SK-N-SH (cell line): ENCODE measurements around the gene CFAP97D1. TPM values are rescaled to one million over a fixed set of nuclear protein-coding genes. Genes with fewer than 3 reads are reported as not detected.

Source experiments
- CTCF ChIA-PET: fragments of 300-600, 350-600 bp; formaldehyde crosslinking; extraction: SDS; loops from one replicate; lab custom pipeline; 2021; lab: Yijun Ruan, JAX
- POLR2A ChIA-PET: fragments of 350-600 bp; sonication (Branson Sonifier 250); formaldehyde crosslinking; extraction: SDS; loops from one replicate; lab custom pipeline; 2020; ENCODE audit warnings: antibody characterized with exemption, inconsistent platforms; lab: Yijun Ruan, JAX
- DNase-seq: peaks from one replicate; pipeline ENCODE4 v3.0.0; 2012
- H2AFZ ChIP-seq: fragments of 200-600 bp; sonication (generic); 2 replicates; pipeline ENCODE4 v1.8.1; 2016; ENCODE audit warnings: antibody characterized with exemption, mild to moderate bottlenecking, low read depth
- H3F3A ChIP-seq: fragments of 200-600 bp; sonication (generic); replicated peaks from 2 replicates; pipeline ENCODE3; 2016; ENCODE audit warnings: antibody characterized with exemption, mild to moderate bottlenecking; ENCODE audit not compliant: insufficient read depth
- H3K27ac ChIP-seq, 2 experiments: fragments of 200-500 bp in 1 of 2; fragments of 200-600 bp in 1 of 2; sonication (Bioruptor generic) in 1 of 2; sonication (generic), shearing (Covaris generic) in 1 of 2; 2 replicates each; pipeline versions ENCODE4 v1.5.1 to v1.6.1; 2014 to 2016; ENCODE audit warnings: low read depth in 2 of 2, inconsistent platforms in 1 of 2, low read length in 1 of 2, mild to moderate bottlenecking in 1 of 2, mixed read lengths in 1 of 2
- H3K27me3 ChIP-seq: fragments of 200-600 bp; sonication (generic), shearing (Covaris generic); 2 replicates; pipeline ENCODE4 v1.6.1; 2016; ENCODE audit warnings: mixed run types; ENCODE audit not compliant: insufficient read depth
- H3K36me3 ChIP-seq, 2 experiments: fragments of 200-500 bp in 1 of 2; fragments of 200-600 bp in 1 of 2; sonication (Bioruptor generic) in 1 of 2; sonication (generic) in 1 of 2; replicated peaks in 1 of 2; 2 replicates each; pipeline versions ENCODE3 to v1.5.1; 2014 to 2016; ENCODE audit warnings: low read length in 1 of 2, mild to moderate bottlenecking in 1 of 2; ENCODE audit not compliant: insufficient read depth in 2 of 2, control insufficient read depth in 1 of 2
- H3K4me1 ChIP-seq, 2 experiments: fragments of 200-500 bp in 1 of 2; fragments of 200-600 bp in 1 of 2; sonication (Bioruptor generic) in 1 of 2; sonication (generic), shearing (Covaris generic) in 1 of 2; 2 replicates each; pipeline versions ENCODE4 v1.5.1 to v1.6.1; 2014 to 2016; ENCODE audit warnings: low read depth in 1 of 2, low read length in 1 of 2, mixed run types in 1 of 2; ENCODE audit not compliant: insufficient read depth in 2 of 2, control insufficient read depth in 1 of 2
- H3K4me2 ChIP-seq: fragments of 200-600 bp; sonication (generic), shearing (Covaris generic); 2 replicates; pipeline ENCODE4 v1.6.1; 2017; ENCODE audit warnings: mixed run types
- H3K4me3 ChIP-seq, 2 experiments: fragments of 200-500 bp in 1 of 2; fragments of 200-600 bp in 1 of 2; sonication (Bioruptor generic) in 1 of 2; sonication (generic), shearing (Covaris generic) in 1 of 2; 2 replicates each; pipeline versions ENCODE4 v1.5.1 to v1.8.1; 2014 to 2016; ENCODE audit warnings: low read depth in 2 of 2, inconsistent platforms in 1 of 2, low read length in 1 of 2, mild to moderate bottlenecking in 1 of 2, mixed read lengths in 1 of 2, moderate library complexity in 1 of 2
- H3K79me2 ChIP-seq: fragments of 200-600 bp; sonication (generic); 2 replicates; pipeline ENCODE4 v1.8.1; 2017; ENCODE audit warnings: mild to moderate bottlenecking; ENCODE audit not compliant: insufficient read depth
- H3K9ac ChIP-seq: fragments of 200-600 bp; sonication (generic); 2 replicates; pipeline ENCODE4 v1.6.1; 2017; ENCODE audit warnings: mixed run types
- H3K9me2 ChIP-seq: fragments of 200-600 bp; sonication (generic); 2 replicates; pipeline ENCODE4 v1.6.1; 2017; ENCODE audit warnings: mixed run types
- H3K9me3 ChIP-seq: fragments of 200-600 bp; sonication (generic); 2 replicates; pipeline ENCODE4 v1.6.1; 2017; ENCODE audit warnings: mixed run types, mild to moderate bottlenecking, moderate library complexity
- H4K20me1 ChIP-seq: fragments of 200-600 bp; sonication (generic); 2 replicates; pipeline ENCODE4 v1.6.1; 2017; ENCODE audit warnings: mild to moderate bottlenecking, mixed run types; ENCODE audit not compliant: insufficient read depth
- GABPA ChIP-seq: IDR thresholded peaks from 2 replicates; pipeline ENCODE4 v1.4.0; 2012; ENCODE audit warnings: low read depth, mild to moderate bottlenecking
- GATA2 ChIP-seq: sonication (generic); formaldehyde crosslinking; IDR thresholded peaks from 2 replicates; pipeline ENCODE4 v1.5.0; 2020; ENCODE audit warnings: mild to moderate bottlenecking, missing genetic modification reagents
- MXI1 ChIP-seq: IDR thresholded peaks from 2 replicates; pipeline ENCODE4 v1.6.1; 2012; ENCODE audit warnings: mild to moderate bottlenecking, low read depth, low read length, improper control_type of control experiment
- NFIC ChIP-seq: IDR thresholded peaks from 2 replicates; pipeline ENCODE4 v1.4.0; 2012; ENCODE audit warnings: borderline replicate concordance
- PBX3 ChIP-seq: IDR thresholded peaks from 2 replicates; pipeline ENCODE4; 2012
- RFX5 ChIP-seq: IDR thresholded peaks from 2 replicates; pipeline ENCODE4 v1.6.1; 2012; ENCODE audit warnings: mild to moderate bottlenecking, improper control_type of control experiment, low read length
- TEAD4 ChIP-seq: IDR thresholded peaks from 2 replicates; pipeline ENCODE4 v1.4.0; 2012; ENCODE audit warnings: mild to moderate bottlenecking, borderline replicate concordance; ENCODE audit not compliant: insufficient read depth
- WGBS: methylation state at CpG from one replicate; pipeline ENCODE4 v1.1.6; 2017; ENCODE audit warnings: low lambda C conversion rate; 5-methylcytosine and 5-hydroxymethylcytosine counted together
- polyA plus RNA-seq, 3 experiments: library from polyadenylated mRNA; depleted of rRNA; stranded (reverse); fragments of >200 nt; gene quantifications; 2 replicates each; pipeline ENCODE4 v1.2.3, GENCODE V29; 2012
- TF ChIP-seq, protein P1 (sequence below): IDR thresholded peaks from 2 replicates; pipeline ENCODE4 v1.4.0; 2012; ENCODE audit warnings: low read depth
- TF ChIP-seq, protein P2 (sequence below): IDR thresholded peaks from 2 replicates; pipeline ENCODE4 v1.4.0; 2012; ENCODE audit warnings: low read depth, borderline replicate concordance

The CFAP97D1 gene
- polyA plus RNA-seq, 1 of the 3 experiments (the other 2 are of a cell fraction), result 0.02 TPM

DNA sequence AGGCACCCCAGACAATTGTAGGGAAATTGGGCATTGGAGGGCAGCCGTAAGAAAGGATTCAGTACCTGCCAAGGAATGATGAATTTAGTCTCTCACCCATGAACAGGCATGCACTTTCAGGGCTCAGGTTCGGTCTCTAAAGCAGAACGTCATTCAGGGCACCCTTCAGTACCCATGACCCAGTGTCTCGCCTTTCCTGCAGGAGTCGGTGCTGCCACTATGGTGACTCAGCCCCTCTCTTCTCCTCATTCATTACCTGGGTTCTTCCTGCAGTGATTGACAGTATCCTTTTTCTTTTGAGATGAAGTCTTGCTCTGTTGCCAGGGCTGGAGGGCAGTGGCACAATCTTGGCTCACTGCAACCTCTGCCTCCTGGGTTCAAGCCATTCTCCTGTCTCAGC lies 30.1 kb upstream of the CFAP97D1 start:
- H3K4me3 ChIP-seq, result no peak overlapping the region
- WGBS, result 83% methylated on average over 5 of the region's 5 CpGs
- H3K9me2 ChIP-seq, result no peaks in the 10 kb centered on the region
- no peaks in the 10 kb centered on the region for H3K79me2 ChIP-seq
- H3F3A ChIP-seq, result no peaks in the 10 kb centered on the region
- H3K9ac ChIP-seq, result no peak overlapping the region
- DNase-seq, result no peak
- no peaks in the 10 kb centered on the region; a peak in 1 of 4 replicates for H3K4me1 ChIP-seq
- H3K36me3 ChIP-seq, result no peaks in the 10 kb centered on the region
- H3K4me2 ChIP-seq, result no peak overlapping the region
- CTCF ChIA-PET, result interaction anchor here (1.2 to 3.0 kb wide), 5 partner anchors 10 to 174 kb away, joined by 3 to 20 read pairs (median 7); no protein-coding TSS in a partner anchor
- POLR2A ChIA-PET, result no interaction called here
- H2AFZ ChIP-seq, result no peak overlapping the region
- H3K27me3 ChIP-seq, result no peaks in the 10 kb centered on the region
- TF ChIP-seq TEAD4 (no peak), NFIC (no peak)
- no peaks in the 10 kb centered on the region for H3K9me3 ChIP-seq
- H3K27ac ChIP-seq, result no peak overlapping the region
- no peaks in the 10 kb centered on the region for H4K20me1 ChIP-seq

GRCh38 chr17:43753493-43754129 lies 26.6 kb upstream of the CFAP97D1 start:
- ChIA-PET CTCF (interaction anchor here (0.8 to 7.9 kb wide), 6 partner anchors 7 to 177 kb away, joined by 3 to 97 read pairs (median 4); no protein-coding TSS in a partner anchor), POLR2A (no interaction called here)
- Histone ChIP-seq H3K79me2 (no peaks in the 10 kb centered on the region), H3K9ac (no peak overlapping the region), H3F3A (no peaks in the 10 kb centered on the region), H3K4me3 (no peak overlapping the region), H3K27me3 (no peaks in the 10 kb centered on the region), H2AFZ (no peak overlapping the region), H3K36me3 (no peaks in the 10 kb centered on the region), H3K27ac (peak overlapping the region in 1 of 2 experiments; percentile 43; a peak in 1 of 4 replicates), H3K9me2 (no peaks in the 10 kb centered on the region), H4K20me1 (no peaks in the 10 kb centered on the region), H3K4me2 (no peak overlapping the region), H3K4me1 (peaks cover 0 to 6% of the 10 kb centered on the region in 2 experiments; a peak in 1 of 4 replicates), H3K9me3 (no peaks in the 10 kb centered on the region)
- 62% methylated on average over 5 of the region's 5 CpGs for WGBS
- DNase-seq, result no peak
- TF ChIP-seq PBX3, result 0 out of 2 replicates have a peak, but pooled peaks have one; percentile 12
- TF ChIP-seq, protein P1, sequence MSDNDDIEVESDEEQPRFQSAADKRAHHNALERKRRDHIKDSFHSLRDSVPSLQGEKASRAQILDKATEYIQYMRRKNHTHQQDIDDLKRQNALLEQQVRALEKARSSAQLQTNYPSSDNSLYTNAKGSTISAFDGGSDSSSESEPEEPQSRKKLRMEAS, result no peak
- TF ChIP-seq RFX5, result no peak
- no peak for TF ChIP-seq MXI1

- ChIA-PET CTCF (interaction anchor here (1.1 to 7.9 kb wide), 4 partner anchors 12 to 178 kb away, joined by 3 to 97 read pairs (median 12); partner anchors contain the start of gene CD300LG), POLR2A (no interaction called here)
- WGBS, result 81% methylated on average over 12 of the region's 21 CpGs
- H3K36me3 ChIP-seq, result no peaks in the 10 kb centered on the region
- TF ChIP-seq, protein P2, sequence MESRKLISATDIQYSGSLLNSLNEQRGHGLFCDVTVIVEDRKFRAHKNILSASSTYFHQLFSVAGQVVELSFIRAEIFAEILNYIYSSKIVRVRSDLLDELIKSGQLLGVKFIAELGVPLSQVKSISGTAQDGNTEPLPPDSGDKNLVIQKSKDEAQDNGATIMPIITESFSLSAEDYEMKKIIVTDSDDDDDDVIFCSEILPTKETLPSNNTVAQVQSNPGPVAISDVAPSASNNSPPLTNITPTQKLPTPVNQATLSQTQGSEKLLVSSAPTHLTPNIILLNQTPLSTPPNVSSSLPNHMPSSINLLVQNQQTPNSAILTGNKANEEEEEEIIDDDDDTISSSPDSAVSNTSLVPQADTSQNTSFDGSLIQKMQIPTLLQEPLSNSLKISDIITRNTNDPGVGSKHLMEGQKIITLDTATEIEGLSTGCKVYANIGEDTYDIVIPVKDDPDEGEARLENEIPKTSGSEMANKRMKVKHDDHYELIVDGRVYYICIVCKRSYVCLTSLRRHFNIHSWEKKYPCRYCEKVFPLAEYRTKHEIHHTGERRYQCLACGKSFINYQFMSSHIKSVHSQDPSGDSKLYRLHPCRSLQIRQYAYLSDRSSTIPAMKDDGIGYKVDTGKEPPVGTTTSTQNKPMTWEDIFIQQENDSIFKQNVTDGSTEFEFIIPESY, result no peak
- TF ChIP-seq GATA2 (CRISPR knock-in tag) (no peak), GABPA (no peak)
- H3K9me2 ChIP-seq, result no peaks in the 10 kb centered on the region
- H2AFZ ChIP-seq, result no peak overlapping the region
- H3K4me1 ChIP-seq, result peaks cover 0 to 6% of the 10 kb centered on the region in 2 experiments; a peak in 1 of 4 replicates
- DNase-seq, result no peak
- H3K27ac ChIP-seq, result no peak overlapping the region
- no peak overlapping the region for H3K4me2 ChIP-seq
- H3K9ac ChIP-seq, result no peak overlapping the region
- no peaks in the 10 kb centered on the region for H3F3A ChIP-seq
- H3K9me3 ChIP-seq, result no peaks in the 10 kb centered on the region
- no peak overlapping the region for H3K4me3 ChIP-seq
- H3K79me2 ChIP-seq, result no peaks in the 10 kb centered on the region
- H3K27me3 ChIP-seq, result no peaks in the 10 kb centered on the region
- no peaks in the 10 kb centered on the region for H4K20me1 ChIP-seq
Observed at GRCh38 chr17:43754947-43755346, 25.3 kb upstream of the CFAP97D1 start.
